HEK293T (cell line): ENCODE measurements around the gene PRDM11.

Experiments
- CTBP1 ChIP-seq: fragments of 450-650 bp; IDR thresholded peaks from 2 replicates; pipeline ENCODE4 v1.6.1; 2016; ENCODE audit warnings: borderline replicate concordance
- TARDBP ChIP-seq: fragments of 450-650 bp; IDR thresholded peaks from 2 replicates; pipeline ENCODE4 v1.6.1; 2016

DNA sequence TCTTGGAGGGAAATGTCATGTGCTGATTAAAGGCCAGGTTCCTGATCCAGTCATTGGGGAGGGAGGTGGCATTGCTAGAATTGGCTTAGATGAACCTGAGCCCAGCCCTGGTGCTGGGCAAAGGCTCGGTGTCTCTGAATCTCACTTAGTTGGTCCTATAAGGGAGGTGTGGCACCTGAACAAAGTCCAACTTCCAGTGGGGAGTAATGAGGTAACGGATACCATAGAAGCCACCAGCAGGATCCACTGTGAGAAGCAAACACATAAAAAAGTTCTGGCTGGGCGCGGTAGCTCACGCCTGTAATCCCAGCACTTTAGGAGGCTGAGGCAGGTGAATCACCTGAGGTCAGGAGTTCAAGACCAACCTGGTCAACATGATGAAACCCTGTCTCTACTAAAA is 26.6 kb downstream of the PRDM11 start:
- TF ChIP-seq CTBP1 (no peak), TARDBP (no peak)
